ENCODE data around the gene ELF5.

DNA sequence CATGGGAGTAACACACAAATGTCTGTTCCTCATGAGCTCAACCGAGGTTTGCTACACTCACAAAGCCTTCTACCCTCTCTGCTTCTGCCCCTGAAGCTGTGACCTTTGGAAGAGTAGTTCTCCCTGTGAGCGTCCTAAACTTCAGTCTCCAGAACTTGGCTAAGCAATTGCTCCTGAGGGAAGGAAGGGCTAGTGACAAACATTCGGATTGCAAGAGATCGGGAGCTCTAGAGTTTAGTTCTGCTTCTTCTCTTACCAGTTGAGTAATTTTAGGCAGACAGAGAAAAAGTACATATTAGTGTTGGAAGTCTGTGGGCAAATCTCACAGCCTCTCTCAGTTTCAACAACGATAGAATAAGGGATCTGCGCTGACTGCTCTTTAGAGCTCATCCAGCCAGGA lies 27.3 kb upstream of the ELF5 start:
- TF ChIP-seq, protein P1, sequence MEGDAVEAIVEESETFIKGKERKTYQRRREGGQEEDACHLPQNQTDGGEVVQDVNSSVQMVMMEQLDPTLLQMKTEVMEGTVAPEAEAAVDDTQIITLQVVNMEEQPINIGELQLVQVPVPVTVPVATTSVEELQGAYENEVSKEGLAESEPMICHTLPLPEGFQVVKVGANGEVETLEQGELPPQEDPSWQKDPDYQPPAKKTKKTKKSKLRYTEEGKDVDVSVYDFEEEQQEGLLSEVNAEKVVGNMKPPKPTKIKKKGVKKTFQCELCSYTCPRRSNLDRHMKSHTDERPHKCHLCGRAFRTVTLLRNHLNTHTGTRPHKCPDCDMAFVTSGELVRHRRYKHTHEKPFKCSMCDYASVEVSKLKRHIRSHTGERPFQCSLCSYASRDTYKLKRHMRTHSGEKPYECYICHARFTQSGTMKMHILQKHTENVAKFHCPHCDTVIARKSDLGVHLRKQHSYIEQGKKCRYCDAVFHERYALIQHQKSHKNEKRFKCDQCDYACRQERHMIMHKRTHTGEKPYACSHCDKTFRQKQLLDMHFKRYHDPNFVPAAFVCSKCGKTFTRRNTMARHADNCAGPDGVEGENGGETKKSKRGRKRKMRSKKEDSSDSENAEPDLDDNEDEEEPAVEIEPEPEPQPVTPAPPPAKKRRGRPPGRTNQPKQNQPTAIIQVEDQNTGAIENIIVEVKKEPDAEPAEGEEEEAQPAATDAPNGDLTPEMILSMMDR (IDR thresholded peaks at IDR 0.05; ENCODE audit: low read depth, low read length, missing input control): no peak
- TF ChIP-seq, protein P2, sequence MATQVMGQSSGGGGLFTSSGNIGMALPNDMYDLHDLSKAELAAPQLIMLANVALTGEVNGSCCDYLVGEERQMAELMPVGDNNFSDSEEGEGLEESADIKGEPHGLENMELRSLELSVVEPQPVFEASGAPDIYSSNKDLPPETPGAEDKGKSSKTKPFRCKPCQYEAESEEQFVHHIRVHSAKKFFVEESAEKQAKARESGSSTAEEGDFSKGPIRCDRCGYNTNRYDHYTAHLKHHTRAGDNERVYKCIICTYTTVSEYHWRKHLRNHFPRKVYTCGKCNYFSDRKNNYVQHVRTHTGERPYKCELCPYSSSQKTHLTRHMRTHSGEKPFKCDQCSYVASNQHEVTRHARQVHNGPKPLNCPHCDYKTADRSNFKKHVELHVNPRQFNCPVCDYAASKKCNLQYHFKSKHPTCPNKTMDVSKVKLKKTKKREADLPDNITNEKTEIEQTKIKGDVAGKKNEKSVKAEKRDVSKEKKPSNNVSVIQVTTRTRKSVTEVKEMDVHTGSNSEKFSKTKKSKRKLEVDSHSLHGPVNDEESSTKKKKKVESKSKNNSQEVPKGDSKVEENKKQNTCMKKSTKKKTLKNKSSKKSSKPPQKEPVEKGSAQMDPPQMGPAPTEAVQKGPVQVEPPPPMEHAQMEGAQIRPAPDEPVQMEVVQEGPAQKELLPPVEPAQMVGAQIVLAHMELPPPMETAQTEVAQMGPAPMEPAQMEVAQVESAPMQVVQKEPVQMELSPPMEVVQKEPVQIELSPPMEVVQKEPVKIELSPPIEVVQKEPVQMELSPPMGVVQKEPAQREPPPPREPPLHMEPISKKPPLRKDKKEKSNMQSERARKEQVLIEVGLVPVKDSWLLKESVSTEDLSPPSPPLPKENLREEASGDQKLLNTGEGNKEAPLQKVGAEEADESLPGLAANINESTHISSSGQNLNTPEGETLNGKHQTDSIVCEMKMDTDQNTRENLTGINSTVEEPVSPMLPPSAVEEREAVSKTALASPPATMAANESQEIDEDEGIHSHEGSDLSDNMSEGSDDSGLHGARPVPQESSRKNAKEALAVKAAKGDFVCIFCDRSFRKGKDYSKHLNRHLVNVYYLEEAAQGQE (IDR thresholded peaks at IDR 0.05): no peak
- no peak for TF ChIP-seq FOXA2 (IDR thresholded peaks at IDR 0.05)
- no peak for TF ChIP-seq RAD21 (IDR thresholded peaks at IDR 0.05)
- TF ChIP-seq RXRA (IDR thresholded peaks at IDR 0.05): no peak
- TF ChIP-seq, protein P3, sequence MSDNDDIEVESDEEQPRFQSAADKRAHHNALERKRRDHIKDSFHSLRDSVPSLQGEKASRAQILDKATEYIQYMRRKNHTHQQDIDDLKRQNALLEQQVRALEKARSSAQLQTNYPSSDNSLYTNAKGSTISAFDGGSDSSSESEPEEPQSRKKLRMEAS (IDR thresholded peaks at IDR 0.05): no peak
- TF ChIP-seq GABPA (IDR thresholded peaks at IDR 0.05 in 1 of 2, conservative IDR thresholded peaks at IDR 0.05 in 1 of 2): no peak
- TF ChIP-seq, protein P4, sequence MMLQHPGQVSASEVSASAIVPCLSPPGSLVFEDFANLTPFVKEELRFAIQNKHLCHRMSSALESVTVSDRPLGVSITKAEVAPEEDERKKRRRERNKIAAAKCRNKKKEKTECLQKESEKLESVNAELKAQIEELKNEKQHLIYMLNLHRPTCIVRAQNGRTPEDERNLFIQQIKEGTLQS (IDR thresholded peaks at IDR 0.05): no peak
- no peak for TF ChIP-seq NR2F2 (IDR thresholded peaks at IDR 0.05)
- TF ChIP-seq EGR1 (IDR thresholded peaks at IDR 0.05; ENCODE audit: low read depth in 2 of 2): no peak
- TF ChIP-seq YY1 (IDR thresholded peaks at IDR 0.05): no peak
- no peak for TF ChIP-seq SP1 (IDR thresholded peaks at IDR 0.05)
